ENCODE data around the gene ATP6V1G3.

Gene ATP6V1G3

DNA sequence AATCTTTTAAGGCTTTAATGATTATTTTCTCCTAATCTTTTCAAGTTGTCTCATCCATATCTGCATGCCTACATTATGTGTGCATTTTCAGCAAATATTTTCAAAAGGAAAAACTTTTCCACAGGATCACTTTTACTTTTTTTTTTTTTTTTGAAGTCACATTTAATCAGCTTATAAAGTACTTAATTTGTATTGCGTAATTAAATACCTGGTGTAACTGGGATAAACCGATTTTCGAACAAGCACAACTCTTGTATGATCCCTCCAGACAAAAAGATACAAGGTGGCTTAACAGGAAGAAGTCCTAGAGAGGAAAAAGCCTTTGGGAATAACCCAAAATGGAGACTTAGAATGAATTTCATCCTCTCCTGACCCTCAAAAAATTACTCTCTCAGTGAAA is 1.3 kb upstream of the ATP6V1G3 start:
- DNase-seq = no peak

- DNase-seq = no peak
Observed at GRCh38 chr1:198538579-198539364, 1.7 kb downstream of the ATP6V1G3 start.

- DNase-seq = no peak
Observed at GRCh38 chr1:198535631-198536030, 4.8 kb downstream of the ATP6V1G3 start.

DNA sequence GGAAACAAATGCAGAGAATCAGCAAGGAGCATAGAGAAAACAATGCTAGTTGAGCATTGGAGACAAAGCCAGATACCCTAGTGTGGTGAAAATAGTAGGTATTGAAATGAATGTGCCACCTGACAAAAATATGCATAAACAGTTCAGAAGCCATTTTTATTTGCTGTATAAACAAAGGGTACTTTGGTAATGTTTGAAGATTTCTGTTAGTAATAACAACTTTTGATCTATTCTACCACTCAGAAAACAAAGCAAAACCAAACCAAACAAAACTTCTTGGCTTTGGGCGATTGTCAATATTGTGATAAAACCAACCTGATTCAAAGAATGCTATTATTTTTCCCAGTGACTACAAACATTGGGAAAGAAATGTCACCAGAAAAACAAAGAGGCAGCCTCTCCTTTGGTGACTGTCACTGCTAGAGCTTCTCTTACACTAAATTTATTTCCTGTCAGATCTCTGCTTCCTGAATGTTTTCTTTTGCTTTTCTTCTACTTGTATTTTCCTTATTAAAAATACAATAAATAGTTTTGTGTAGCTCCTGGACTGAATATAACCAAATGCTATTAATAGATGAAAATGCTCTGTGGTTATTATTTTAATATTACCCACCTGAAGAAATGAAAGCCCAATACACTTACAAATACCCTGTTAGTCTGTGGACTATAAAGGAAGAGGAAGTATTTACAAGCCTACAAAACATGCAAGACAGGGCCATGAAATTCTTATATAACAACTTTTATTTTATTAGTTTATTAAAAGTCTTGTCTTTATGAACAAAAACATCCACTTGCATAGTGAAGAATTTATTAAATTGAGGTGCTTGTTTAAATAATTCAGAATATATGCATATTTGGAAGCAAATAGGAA is 5.7 kb downstream of the ATP6V1G3 start:
- no peak for DNase-seq

- no peak for DNase-seq
Observed at GRCh38 chr1:198531891-198532290, 8.6 kb downstream of the ATP6V1G3 start.

- DNase-seq = no peak
Observed at GRCh38 chr1:198530953-198531352, 9.5 kb downstream of the ATP6V1G3 start.

DNA sequence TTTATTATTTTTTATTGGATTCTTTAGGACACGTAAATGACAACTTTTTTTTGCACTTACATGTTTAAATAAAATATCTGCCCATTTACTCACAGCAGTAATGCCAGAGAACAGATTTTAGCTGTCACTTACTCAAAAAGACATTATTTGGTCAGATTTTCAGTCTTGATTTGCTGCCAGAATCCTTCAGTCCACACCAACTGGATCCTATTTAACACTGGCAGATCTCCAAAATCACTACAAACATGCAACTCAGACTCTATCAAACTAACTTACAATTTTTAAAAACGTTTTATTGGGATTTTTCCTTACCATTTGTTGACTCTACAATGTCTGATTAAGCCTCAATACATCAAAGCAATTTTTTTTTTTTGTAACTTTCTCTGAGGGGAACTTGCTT is 11.1 kb downstream of the ATP6V1G3 start:
- DNase-seq = no peak

- no peak for DNase-seq
Observed at GRCh38 chr1:198528364-198528763, 12.1 kb downstream of the ATP6V1G3 start.

- DNase-seq = no peak
Observed at GRCh38 chr1:198524556-198524955, 15.9 kb downstream of the ATP6V1G3 start.

GRCh38 chr1:198524127-198524526 is 16.4 kb downstream of the ATP6V1G3 start:
- peak; percentile 30 for DNase-seq

GRCh38 chr1:198523182-198523950 is 17.1 kb downstream of the ATP6V1G3 start:
- no peak for DNase-seq

DNA sequence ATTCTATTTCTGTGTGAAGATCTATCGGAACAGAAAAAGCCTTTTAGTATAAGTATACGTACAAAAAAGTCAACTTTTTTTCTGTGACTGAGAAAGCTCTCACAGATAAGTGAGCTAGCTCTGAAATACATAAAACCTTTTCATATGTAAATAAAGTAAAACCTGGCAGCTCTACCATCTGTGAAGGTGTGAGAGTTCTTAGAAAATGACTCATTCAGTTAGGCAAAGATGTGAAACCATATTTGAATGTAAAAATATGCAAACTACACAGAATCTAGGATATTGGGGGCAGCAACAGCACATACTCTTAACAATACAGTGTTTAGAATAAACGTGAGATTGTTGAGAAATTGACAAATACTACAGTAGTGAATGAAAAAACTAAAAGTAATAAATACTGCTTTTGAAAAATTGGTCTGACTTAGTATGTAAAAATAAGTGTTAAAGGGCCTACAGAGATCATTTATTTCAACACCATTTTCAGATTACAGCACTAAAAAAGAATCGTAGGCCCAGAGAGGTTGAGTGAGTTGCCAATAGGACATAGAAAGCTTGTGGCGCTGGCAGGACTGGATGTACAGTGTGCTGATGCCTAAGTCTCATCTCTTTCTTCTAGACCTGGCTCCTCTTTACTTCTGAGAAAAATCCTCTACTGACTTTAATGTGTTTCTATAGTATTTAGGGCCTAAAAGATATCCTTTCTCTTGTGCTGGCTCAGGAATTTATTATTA is 19.8 kb downstream of the ATP6V1G3 start:
- no peak for DNase-seq

GRCh38 chr1:198519639-198520501 is 20.6 kb downstream of the ATP6V1G3 start:
- DNase-seq = no peak

GRCh38 chr1:198517623-198518199 is 22.8 kb downstream of the ATP6V1G3 start:
- no peak for DNase-seq

GRCh38 chr1:198500096-198500495 is 40.4 kb downstream of the ATP6V1G3 start:
- DNase-seq = no peak

GRCh38 chr1:198499588-198499987 is 40.9 kb downstream of the ATP6V1G3 start:
- DNase-seq = no peak

- no peak for DNase-seq
Observed at GRCh38 chr1:198498881-198499280, 41.6 kb downstream of the ATP6V1G3 start.

DNA sequence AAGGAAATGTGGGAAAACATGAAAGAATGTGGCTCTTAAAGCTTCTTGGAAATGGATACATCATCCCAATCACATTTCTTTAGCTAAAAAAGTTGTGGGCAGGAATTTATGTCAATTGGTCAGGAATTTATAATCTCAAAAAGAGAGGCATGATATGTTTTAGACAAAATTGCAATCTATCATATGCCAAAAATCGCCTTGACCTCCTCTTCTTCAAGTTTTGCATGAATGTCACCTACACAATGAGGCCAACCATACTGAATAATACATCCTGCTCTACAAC is 42.4 kb downstream of the ATP6V1G3 start:
- no peak for DNase-seq

GRCh38 chr1:198497326-198498102 is 43.0 kb downstream of the ATP6V1G3 start:
- DNase-seq = no peak
